ENCODE measurements around the gene LGALS9. TPM values are rescaled to one million over a fixed set of nuclear protein-coding genes. Genes with fewer than 3 reads are reported as not detected.

The LGALS9 gene
- total and polyA plus RNA-seq, 9 donors: 9.0 to 62.8 (median 23.3) TPM

GRCh38 chr17:27668488-27668823 is 37.5 kb downstream of the LGALS9 start:
- H3K4me1 ChIP-seq (ENCODE audit: insufficient read depth): no peaks in the 10 kb centered on the region
- intact Hi-C loops (cut with DNase I): no loop called here
- DNase-seq: no peak
- H3K36me3 ChIP-seq: no peaks in the 10 kb centered on the region
- WGBS, 3 donors: 81 to 100% (median 95%) methylated on average over 2 of the region's 2 CpGs
- no peak overlapping the region for H3K27ac ChIP-seq
- H3K9me3 ChIP-seq: no peaks in the 10 kb centered on the region
- no peak overlapping the region for H3K4me3 ChIP-seq
- TF ChIP-seq, protein P1, sequence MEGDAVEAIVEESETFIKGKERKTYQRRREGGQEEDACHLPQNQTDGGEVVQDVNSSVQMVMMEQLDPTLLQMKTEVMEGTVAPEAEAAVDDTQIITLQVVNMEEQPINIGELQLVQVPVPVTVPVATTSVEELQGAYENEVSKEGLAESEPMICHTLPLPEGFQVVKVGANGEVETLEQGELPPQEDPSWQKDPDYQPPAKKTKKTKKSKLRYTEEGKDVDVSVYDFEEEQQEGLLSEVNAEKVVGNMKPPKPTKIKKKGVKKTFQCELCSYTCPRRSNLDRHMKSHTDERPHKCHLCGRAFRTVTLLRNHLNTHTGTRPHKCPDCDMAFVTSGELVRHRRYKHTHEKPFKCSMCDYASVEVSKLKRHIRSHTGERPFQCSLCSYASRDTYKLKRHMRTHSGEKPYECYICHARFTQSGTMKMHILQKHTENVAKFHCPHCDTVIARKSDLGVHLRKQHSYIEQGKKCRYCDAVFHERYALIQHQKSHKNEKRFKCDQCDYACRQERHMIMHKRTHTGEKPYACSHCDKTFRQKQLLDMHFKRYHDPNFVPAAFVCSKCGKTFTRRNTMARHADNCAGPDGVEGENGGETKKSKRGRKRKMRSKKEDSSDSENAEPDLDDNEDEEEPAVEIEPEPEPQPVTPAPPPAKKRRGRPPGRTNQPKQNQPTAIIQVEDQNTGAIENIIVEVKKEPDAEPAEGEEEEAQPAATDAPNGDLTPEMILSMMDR (IDR thresholded peaks at IDR 0.05): no peak
- TF ChIP-seq POLR2A (IDR thresholded peaks at IDR 0.05): no peak
- no peak for TF ChIP-seq EP300 (IDR thresholded peaks at IDR 0.05)
- H3K27me3 ChIP-seq: no peaks in the 10 kb centered on the region

GRCh38 chr17:27669136-27669535 is 38.1 kb downstream of the LGALS9 start:
- intact Hi-C loops (cut with DNase I): no loop called here
- Histone ChIP-seq H3K4me1 (ENCODE audit: insufficient read depth) (no peaks in the 10 kb centered on the region), H3K27me3 (no peaks in the 10 kb centered on the region), H3K27ac (no peak overlapping the region), H3K4me3 (no peak overlapping the region), H3K36me3 (no peaks in the 10 kb centered on the region), H3K9me3 (no peaks in the 10 kb centered on the region)
- WGBS, 3 donors: 92 to 93% (median 93%) methylated on average over 7 of the region's 7 CpGs
- TF ChIP-seq, protein P1 (IDR thresholded peaks at IDR 0.05): no peak
- no peak for TF ChIP-seq EP300 (IDR thresholded peaks at IDR 0.05)
- no peak for TF ChIP-seq POLR2A (IDR thresholded peaks at IDR 0.05)
- no peak for DNase-seq

DNA sequence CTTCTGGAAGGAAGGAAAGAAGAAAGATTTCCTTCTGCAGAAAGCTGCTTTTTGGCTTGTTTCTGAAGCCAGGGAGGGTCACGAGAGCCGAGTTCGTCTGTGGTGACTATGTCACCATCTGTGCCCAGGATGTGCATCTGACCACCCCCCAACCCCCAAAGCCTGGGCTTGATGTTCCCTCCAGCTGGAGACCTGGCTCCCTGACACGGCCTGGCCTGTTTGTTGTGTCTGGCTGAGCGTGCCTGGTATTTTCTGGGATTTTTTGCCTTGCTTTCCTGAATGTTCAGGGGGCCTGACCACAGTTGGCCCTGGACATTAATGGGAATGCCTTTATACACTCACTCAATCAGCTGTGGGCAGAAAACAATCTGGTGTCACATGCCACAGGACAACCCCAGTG is 38.9 kb downstream of the LGALS9 start:
- H3K4me1 ChIP-seq (ENCODE audit: insufficient read depth): no peaks in the 10 kb centered on the region
- WGBS, 3 donors: 16 to 37% (median 17%) methylated on average over 5 of the region's 5 CpGs
- H3K27me3 ChIP-seq: no peaks in the 10 kb centered on the region
- no peak overlapping the region for H3K27ac ChIP-seq
- no peak overlapping the region for H3K4me3 ChIP-seq
- intact Hi-C loops (cut with DNase I): no loop called here
- DNase-seq: no peak
- no peaks in the 10 kb centered on the region for H3K9me3 ChIP-seq
- no peaks in the 10 kb centered on the region for H3K36me3 ChIP-seq
- TF ChIP-seq EP300 (IDR thresholded peaks at IDR 0.05) (no peak), POLR2A (IDR thresholded peaks at IDR 0.05) (no peak)
- TF ChIP-seq, protein P1 (IDR thresholded peaks at IDR 0.05): no peak

DNA sequence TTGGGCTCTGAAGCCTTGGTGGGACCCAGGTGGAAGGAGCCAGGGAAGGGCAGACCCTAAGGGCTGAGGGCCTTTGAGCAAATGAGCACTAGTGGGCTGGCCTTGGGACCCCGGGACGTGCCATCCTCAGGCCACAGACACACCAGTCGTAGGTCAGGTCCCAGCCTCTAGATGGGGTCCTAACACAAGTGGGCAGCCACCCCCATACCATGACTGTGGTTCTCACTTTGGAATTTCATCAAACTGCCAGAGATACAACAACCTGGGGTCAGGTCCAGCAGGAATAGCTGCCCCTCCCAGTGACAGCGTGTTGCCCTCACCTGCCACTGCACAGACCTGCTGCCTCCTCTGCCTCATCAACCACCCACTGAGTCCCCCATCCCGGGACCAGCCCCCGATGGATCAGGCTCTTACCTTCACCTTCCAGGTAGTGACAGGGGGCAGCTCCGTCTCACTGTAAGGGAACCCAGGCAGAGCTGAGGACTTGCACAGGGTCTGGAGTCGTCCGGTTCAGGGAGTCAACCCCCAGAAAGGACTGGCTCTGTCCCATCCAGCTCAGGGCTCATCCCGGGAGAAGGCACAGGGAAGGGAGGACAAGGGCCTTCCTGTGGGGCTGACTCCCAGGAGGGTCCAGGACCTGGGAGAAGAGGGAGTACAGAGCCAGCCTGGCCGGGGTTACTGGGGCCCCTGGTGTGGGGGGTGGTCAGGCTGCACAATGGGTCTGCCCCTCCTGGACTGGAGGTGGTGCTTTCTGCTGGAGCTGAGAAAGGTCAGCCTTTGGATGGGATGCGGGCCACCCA is 40.0 kb downstream of the LGALS9 start:
- intact Hi-C loops (cut with DNase I): no loop called here
- no peaks in the 10 kb centered on the region for H3K9me3 ChIP-seq
- no peak overlapping the region for H3K4me3 ChIP-seq
- 85 to 87% (median 85%) methylated on average over 12 of the region's 12 CpGs for WGBS, 3 donors
- TF ChIP-seq POLR2A (IDR thresholded peaks at IDR 0.05) (no peak), EP300 (IDR thresholded peaks at IDR 0.05) (no peak)
- TF ChIP-seq, protein P1 (IDR thresholded peaks at IDR 0.05): no peak
- DNase-seq: no peak
- H3K27me3 ChIP-seq: no peaks in the 10 kb centered on the region
- no peaks in the 10 kb centered on the region for H3K36me3 ChIP-seq
- no peaks in the 10 kb centered on the region for H3K4me1 ChIP-seq (ENCODE audit: insufficient read depth)
- H3K27ac ChIP-seq: no peak overlapping the region
